Measurements from ENCODE around the gene PEA15.
A peak's percentile ranks its signal among the peaks of the same experiment; 100 is the strongest.

The PEA15 gene

GRCh38 chr1:160247053-160247452, 41.9 kb downstream of the PEA15 start:
- no peaks in the 10 kb centered on the region for H3K9me3 ChIP-seq (ENCODE audit: control insufficient read depth, low read length)
- no peak overlapping the region for H3K4me3 ChIP-seq (ENCODE audit: low read length)
- no peak overlapping the region for H3K9ac ChIP-seq (ENCODE audit: low read length)
- peaks cover 3% of the 10 kb centered on the region for H3K4me1 ChIP-seq (ENCODE audit: control insufficient read depth, insufficient read depth, low read length)
- H3K36me3 ChIP-seq (ENCODE audit: control insufficient read depth, insufficient read depth, low read length, severe bottlenecking): peaks cover 27% of the 10 kb centered on the region
- H3K27me3 ChIP-seq (replicated peaks; ENCODE audit: control insufficient read depth, insufficient read depth, low read length): no peaks in the 10 kb centered on the region
- DNase-seq (ENCODE audit: low read depth): no peak

DNA sequence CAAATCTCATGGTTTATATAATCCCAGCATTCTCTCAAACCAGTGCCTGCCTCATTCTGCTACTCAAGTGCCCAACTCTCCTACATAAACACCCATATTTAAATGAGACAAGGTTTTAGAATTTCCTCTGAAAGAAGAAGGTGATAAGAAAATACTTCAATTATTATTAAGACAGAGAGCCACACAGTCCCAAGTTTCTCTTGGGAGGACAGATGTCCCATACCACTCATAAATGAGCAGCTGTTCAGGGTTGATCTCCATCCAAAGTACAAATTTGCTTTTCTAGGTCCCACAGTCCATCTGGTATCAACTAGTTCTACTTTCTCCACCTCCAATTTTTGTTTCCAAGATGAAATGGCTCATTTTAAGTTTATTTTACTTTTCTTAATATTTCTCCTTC, 45.8 kb downstream of the PEA15 start:
- no peak overlapping the region for H3K4me3 ChIP-seq (ENCODE audit: low read length)
- no peaks in the 10 kb centered on the region for H3K9me3 ChIP-seq (ENCODE audit: control insufficient read depth, low read length)
- H3K36me3 ChIP-seq (ENCODE audit: control insufficient read depth, insufficient read depth, low read length, severe bottlenecking): peaks cover 22% of the 10 kb centered on the region
- no peaks in the 10 kb centered on the region for H3K27me3 ChIP-seq (replicated peaks; ENCODE audit: control insufficient read depth, insufficient read depth, low read length)
- no peak for DNase-seq (ENCODE audit: low read depth)
- H3K4me1 ChIP-seq (ENCODE audit: control insufficient read depth, insufficient read depth, low read length): peaks cover 8% of the 10 kb centered on the region
- H3K9ac ChIP-seq (ENCODE audit: low read length): no peak overlapping the region

DNA sequence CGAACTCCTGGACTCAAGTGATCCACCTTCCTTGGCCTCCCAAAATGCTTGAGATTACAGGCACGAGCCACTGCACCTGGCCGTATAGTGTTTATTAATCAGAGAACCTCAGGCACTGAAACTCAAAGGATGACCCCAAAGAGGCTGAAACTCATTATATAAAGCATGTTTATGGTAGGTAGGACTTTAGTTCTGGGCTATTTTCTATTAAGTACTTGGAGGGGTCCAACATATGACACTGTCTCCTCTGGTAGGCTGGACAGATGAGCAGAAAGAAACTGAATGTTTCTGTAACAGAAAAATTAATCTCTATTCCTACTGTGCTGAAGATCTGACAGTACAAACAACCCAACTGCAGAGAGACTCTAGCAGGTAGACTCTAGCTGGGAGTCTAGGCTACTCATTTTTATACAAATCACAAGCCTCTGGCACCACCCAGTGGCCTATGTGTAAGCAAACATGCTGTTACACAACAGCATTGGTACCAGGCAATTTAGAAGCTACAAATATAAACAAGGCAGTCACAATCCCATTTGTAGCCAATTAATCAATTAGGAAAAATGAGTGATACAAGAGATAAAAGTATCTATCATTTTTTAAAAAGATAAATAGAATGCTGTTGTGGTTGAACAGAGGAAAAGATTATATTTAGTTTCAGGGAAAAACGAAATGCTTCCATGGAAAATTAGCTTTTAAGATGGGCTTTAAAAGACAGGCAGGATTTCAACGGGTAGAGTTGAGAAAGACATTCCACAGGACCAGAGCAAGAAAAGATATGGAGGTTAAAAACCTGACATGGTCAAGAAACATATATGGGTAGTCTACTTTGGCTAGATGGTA, 46.7 kb downstream of the PEA15 start:
- DNase-seq (ENCODE audit: low read depth): peak; percentile 89
- peaks cover 17% of the 10 kb centered on the region for H3K4me1 ChIP-seq (ENCODE audit: control insufficient read depth, insufficient read depth, low read length)
- peaks cover 19% of the 10 kb centered on the region for H3K36me3 ChIP-seq (ENCODE audit: control insufficient read depth, insufficient read depth, low read length, severe bottlenecking)
- H3K9ac ChIP-seq (ENCODE audit: low read length): no peak overlapping the region
- no peaks in the 10 kb centered on the region for H3K27me3 ChIP-seq (replicated peaks; ENCODE audit: control insufficient read depth, insufficient read depth, low read length)
- no peaks in the 10 kb centered on the region for H3K9me3 ChIP-seq (ENCODE audit: control insufficient read depth, low read length)
- H3K4me3 ChIP-seq (ENCODE audit: low read length): no peak overlapping the region

DNA sequence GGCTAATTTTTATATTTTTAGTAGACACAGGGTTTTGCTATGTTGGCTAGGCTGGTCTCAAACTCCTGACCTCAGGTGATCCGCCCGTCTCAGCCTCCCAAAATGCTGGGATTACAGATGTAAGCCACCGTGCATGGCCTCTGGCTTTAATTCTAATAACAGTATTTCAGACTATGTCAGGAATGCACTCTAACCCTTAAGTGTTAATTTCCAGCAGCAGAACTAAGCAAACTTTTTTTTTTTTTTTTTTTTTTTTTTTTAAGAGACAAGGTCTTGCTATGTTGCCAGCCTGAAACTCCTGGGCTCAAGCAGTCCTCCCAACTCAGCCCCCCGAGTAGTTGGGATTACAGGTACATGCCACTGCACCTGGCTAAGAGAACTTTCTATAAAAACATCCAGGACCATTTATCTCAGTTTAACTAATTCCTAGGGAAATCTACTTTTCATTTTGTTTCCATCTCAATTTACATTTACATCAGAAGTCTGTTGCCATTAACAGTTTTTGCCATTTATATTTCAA, 50.7 kb downstream of the PEA15 start:
- Histone ChIP-seq H3K4me3 (ENCODE audit: low read length) (no peak overlapping the region), H3K9me3 (ENCODE audit: control insufficient read depth, low read length) (no peaks in the 10 kb centered on the region), H3K27me3 (replicated peaks; ENCODE audit: control insufficient read depth, insufficient read depth, low read length) (no peaks in the 10 kb centered on the region), H3K9ac (ENCODE audit: low read length) (no peak overlapping the region), H3K4me1 (ENCODE audit: control insufficient read depth, insufficient read depth, low read length) (peaks cover 46% of the 10 kb centered on the region), H3K36me3 (ENCODE audit: control insufficient read depth, insufficient read depth, low read length, severe bottlenecking) (peaks cover 24% of the 10 kb centered on the region)
- DNase-seq (ENCODE audit: low read depth): no peak

GRCh38 chr1:160256396-160257046, 51.3 kb downstream of the PEA15 start:
- Histone ChIP-seq H3K9me3 (ENCODE audit: control insufficient read depth, low read length) (no peaks in the 10 kb centered on the region), H3K9ac (ENCODE audit: low read length) (peak overlapping the region; percentile 25), H3K36me3 (ENCODE audit: control insufficient read depth, insufficient read depth, low read length, severe bottlenecking) (peaks cover 24% of the 10 kb centered on the region), H3K4me1 (ENCODE audit: control insufficient read depth, insufficient read depth, low read length) (peaks cover 50% of the 10 kb centered on the region), H3K27me3 (replicated peaks; ENCODE audit: control insufficient read depth, insufficient read depth, low read length) (no peaks in the 10 kb centered on the region), H3K4me3 (ENCODE audit: low read length) (peak overlapping the region; percentile 44)
- peak; percentile 47 for DNase-seq (ENCODE audit: low read depth)

GRCh38 chr1:160257411-160258015, 52.3 kb downstream of the PEA15 start:
- DNase-seq (ENCODE audit: low read depth): no peak
- Histone ChIP-seq H3K27me3 (replicated peaks; ENCODE audit: control insufficient read depth, insufficient read depth, low read length) (no peaks in the 10 kb centered on the region), H3K4me1 (ENCODE audit: control insufficient read depth, insufficient read depth, low read length) (peaks cover 47% of the 10 kb centered on the region), H3K9me3 (ENCODE audit: control insufficient read depth, low read length) (no peaks in the 10 kb centered on the region), H3K4me3 (ENCODE audit: low read length) (peak overlapping the region; percentile 44), H3K9ac (ENCODE audit: low read length) (peak overlapping the region; percentile 25), H3K36me3 (ENCODE audit: control insufficient read depth, insufficient read depth, low read length, severe bottlenecking) (peaks cover 24% of the 10 kb centered on the region)

DNA sequence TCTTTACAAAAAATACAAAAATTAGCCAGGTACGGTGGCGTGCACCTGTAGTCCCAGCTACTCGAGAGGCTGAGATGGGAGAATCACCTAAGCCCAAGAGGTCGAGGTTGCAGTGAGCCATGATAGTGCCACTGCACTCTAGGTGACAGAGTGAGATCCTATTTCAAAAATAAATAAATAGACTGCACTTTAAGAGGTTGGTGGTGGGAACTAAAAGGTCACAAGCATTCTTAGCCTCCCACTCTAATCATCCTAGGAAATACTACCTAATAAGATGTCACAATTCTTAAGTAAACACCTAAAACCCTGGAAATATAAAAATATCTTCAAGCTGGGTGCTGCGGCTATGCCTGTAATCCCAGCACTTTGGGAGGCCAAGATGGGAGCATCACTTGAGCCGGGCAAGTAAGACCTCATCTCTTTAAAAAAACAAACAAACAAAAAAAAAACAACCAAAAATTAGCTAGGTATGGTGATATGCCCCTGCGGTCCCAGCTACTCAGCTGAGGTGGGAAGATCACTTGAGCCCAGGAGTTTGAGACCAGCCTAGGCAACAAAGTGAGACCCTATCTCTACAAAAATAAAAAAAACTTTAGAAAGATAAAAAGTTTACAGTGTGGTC, 53.1 kb downstream of the PEA15 start:
- Histone ChIP-seq H3K9me3 (ENCODE audit: control insufficient read depth, low read length) (no peaks in the 10 kb centered on the region), H3K4me1 (ENCODE audit: control insufficient read depth, insufficient read depth, low read length) (peaks cover 55% of the 10 kb centered on the region), H3K9ac (ENCODE audit: low read length) (no peak overlapping the region), H3K27me3 (replicated peaks; ENCODE audit: control insufficient read depth, insufficient read depth, low read length) (no peaks in the 10 kb centered on the region), H3K4me3 (ENCODE audit: low read length) (no peak overlapping the region), H3K36me3 (ENCODE audit: control insufficient read depth, insufficient read depth, low read length, severe bottlenecking) (peaks cover 21% of the 10 kb centered on the region)
- DNase-seq (ENCODE audit: low read depth): no peak

- peak overlapping the region; percentile 97 for H3K4me3 ChIP-seq (ENCODE audit: low read length)
- DNase-seq (ENCODE audit: low read depth): peak; percentile 87
- peak overlapping the region; percentile 95 for H3K9ac ChIP-seq (ENCODE audit: low read length)
- peaks cover 59% of the 10 kb centered on the region for H3K4me1 ChIP-seq (ENCODE audit: control insufficient read depth, insufficient read depth, low read length)
- peaks cover 8% of the 10 kb centered on the region for H3K36me3 ChIP-seq (ENCODE audit: control insufficient read depth, insufficient read depth, low read length, severe bottlenecking)
- H3K9me3 ChIP-seq (ENCODE audit: control insufficient read depth, low read length): no peaks in the 10 kb centered on the region
- H3K27me3 ChIP-seq (replicated peaks; ENCODE audit: control insufficient read depth, insufficient read depth, low read length): no peaks in the 10 kb centered on the region
These were observed 55.5 kb downstream of the PEA15 start for GRCh38 chr1:160260406-160261382.

DNA sequence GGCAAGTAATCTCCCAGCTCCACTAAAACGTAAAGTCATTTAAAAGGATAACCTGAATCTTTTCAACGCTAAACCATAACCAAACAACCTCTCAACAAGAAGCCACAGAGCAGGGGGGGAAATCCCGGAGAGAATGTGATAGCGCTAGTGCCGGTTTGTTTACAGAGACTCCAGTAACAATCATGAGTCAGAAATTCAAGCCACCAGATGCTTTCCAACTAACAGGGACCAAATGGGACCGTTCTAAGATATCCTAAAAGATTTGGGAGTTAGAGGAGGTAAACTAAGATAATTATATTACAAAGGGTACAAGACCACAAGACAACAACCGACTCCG, 56.3 kb downstream of the PEA15 start:
- Histone ChIP-seq H3K4me1 (ENCODE audit: control insufficient read depth, insufficient read depth, low read length) (peaks cover 52% of the 10 kb centered on the region), H3K9ac (ENCODE audit: low read length) (peak overlapping the region; percentile 95), H3K27me3 (replicated peaks; ENCODE audit: control insufficient read depth, insufficient read depth, low read length) (no peaks in the 10 kb centered on the region), H3K4me3 (ENCODE audit: low read length) (peak overlapping the region; percentile 97), H3K9me3 (ENCODE audit: control insufficient read depth, low read length) (no peaks in the 10 kb centered on the region), H3K36me3 (ENCODE audit: control insufficient read depth, insufficient read depth, low read length, severe bottlenecking) (peaks cover 8% of the 10 kb centered on the region)
- peak; percentile 90 for DNase-seq (ENCODE audit: low read depth)
